ENCODE results near the gene CCND1. TPM values are rescaled to one million over a fixed set of nuclear protein-coding genes. Genes with fewer than 3 reads are reported as not detected.

The CCND1 gene
- polyA plus RNA-seq, 1 experiment = 249 TPM

DNA sequence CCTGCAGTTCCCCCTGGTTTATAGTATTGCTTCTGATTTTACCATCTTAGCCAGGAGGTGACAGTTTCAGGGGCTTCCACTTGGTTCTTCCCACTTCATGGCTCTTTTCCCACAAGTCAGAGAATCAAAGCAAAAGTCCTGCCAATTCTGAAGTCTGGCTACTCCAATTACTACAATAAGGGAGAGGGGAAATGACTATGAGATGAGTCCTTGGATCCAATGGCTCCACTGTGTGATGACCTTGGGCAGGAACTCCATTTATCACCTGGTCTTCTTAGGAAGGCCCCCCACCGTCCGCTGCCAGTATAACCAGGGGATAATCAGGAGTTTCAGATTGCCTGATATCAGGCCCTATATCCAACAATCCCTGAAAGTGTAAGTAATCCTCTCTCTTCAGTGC is 31.6 kb upstream of the CCND1 start:
- CTCF ChIA-PET = no interaction called here
- DNase-seq (ENCODE audit: low read depth, low spot score) = no peak
- POLR2A ChIA-PET = no interaction called here

DNA sequence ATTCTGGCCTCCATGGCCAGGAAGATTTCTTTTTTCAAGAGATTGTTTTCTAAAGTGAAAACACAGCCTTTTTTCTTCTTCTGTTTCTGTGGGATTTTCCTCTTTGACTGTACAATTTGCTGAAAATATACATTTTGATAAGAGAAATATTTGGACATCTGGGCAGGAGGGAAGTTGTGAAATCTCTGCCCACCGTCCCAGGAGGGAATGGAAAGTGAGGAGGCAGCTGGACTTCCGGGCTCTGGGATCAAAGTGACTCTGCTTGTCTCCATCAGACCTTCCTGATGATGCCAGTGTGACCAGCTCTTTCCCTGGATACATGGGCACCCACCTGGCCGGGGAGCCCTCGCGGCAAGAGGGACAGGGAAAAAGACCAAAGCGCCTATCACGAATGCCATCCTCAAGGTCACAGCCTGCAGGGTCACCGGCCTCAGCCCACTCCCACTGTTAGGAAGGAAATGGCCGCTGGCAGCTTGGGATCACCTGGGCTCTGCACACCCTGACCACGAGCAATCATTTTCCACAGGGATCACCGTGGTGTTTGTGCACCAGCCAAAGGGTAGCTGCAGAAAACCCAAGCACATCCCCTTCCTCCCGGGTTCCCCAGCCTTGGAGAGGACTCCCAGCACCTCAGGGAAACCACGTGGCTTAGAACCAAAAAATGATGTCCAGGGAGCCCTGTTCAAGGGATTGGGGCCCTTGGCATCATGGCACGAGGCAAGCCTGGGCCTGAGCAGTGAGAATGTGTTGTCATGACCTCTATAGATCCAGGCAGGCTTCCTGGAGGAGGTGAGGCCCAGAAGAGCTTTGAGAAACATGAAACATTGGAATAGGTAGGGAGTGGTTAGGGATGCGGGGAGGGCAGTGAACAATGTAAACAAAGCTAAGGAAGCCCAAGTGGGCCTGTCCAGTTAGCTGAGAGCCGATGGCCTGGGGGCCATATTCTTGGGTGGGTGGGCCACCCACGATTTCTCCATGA is 29.1 kb upstream of the CCND1 start:
- H3K4me3 ChIP-seq (ENCODE audit: low read depth, low read length) = no peak overlapping the region
- CTCF ChIA-PET = interaction anchor here (0.5 kb wide), 1 partner anchor 22 kb away, joined by 3 read pairs; no protein-coding TSS in a partner anchor
- TF ChIP-seq CTCF (IDR thresholded peaks at IDR 0.05; ENCODE audit: low read depth, low read length) = no peak
- no peaks in the 10 kb centered on the region for H3K27me3 ChIP-seq (ENCODE audit: control insufficient read depth, insufficient read depth, low read length)
- H3K9me3 ChIP-seq (ENCODE audit: control insufficient read depth, insufficient read depth, low read length) = no peaks in the 10 kb centered on the region; the same call in 1 of the 2 replicates
- no peak overlapping the region for H3K27ac ChIP-seq (ENCODE audit: low read depth, low read length)
- DNase-seq (ENCODE audit: low read depth, low spot score) = no peak
- POLR2A ChIA-PET = no interaction called here

More for the DNA sequence above, 31.6 kb upstream of the CCND1 start:
- no peak for TF ChIP-seq CTCF (IDR thresholded peaks at IDR 0.05; ENCODE audit: low read depth, low read length)
- Histone ChIP-seq H3K9me3 (ENCODE audit: control insufficient read depth, insufficient read depth, low read length) (no peaks in the 10 kb centered on the region), H3K4me3 (ENCODE audit: low read depth, low read length) (no peak overlapping the region), H3K27me3 (ENCODE audit: control insufficient read depth, insufficient read depth, low read length) (no peaks in the 10 kb centered on the region), H3K27ac (ENCODE audit: low read depth, low read length) (no peak overlapping the region)

- H3K4me3 ChIP-seq (ENCODE audit: low read depth, low read length) = no peak overlapping the region
- no peak for TF ChIP-seq CTCF (IDR thresholded peaks at IDR 0.05; ENCODE audit: low read depth, low read length)
- no peak for DNase-seq (ENCODE audit: low read depth, low spot score)
- H3K27ac ChIP-seq (ENCODE audit: low read depth, low read length) = no peak overlapping the region
- ChIA-PET CTCF (no interaction called here), POLR2A (no interaction called here)
- H3K9me3 ChIP-seq (ENCODE audit: control insufficient read depth, insufficient read depth, low read length) = peaks cover 6% of the 10 kb centered on the region; the same call in 1 of the 2 replicates
- H3K27me3 ChIP-seq (ENCODE audit: control insufficient read depth, insufficient read depth, low read length) = peaks cover 4% of the 10 kb centered on the region
Observed at GRCh38 chr11:69613594-69613993, 27.4 kb upstream of the CCND1 start.

DNA sequence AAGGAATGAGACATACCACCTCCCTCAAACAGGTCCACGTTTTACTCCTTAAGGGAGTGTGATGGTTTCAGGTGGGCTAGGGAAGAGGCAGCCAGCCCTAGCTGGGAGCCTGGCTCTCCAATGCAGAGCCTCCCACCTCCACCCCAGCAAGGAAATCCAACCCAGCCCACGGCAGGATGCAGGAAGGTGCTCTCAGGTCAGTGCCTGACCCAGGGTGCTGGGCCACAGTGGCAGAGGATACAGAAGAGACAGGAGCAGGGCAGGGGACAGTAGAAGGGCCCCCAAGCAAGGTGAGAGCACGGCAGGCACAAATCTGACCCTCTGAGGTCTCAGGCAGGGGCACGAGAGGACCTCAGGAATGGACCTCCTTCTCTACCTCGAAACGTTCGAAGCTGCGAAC is 26.9 kb upstream of the CCND1 start:
- no peak overlapping the region for H3K27ac ChIP-seq (ENCODE audit: low read depth, low read length)
- POLR2A ChIA-PET = no interaction called here
- H3K4me3 ChIP-seq (ENCODE audit: low read depth, low read length) = no peak overlapping the region
- H3K9me3 ChIP-seq (ENCODE audit: control insufficient read depth, insufficient read depth, low read length) = peaks cover 6% of the 10 kb centered on the region; the same call in 1 of the 2 replicates
- TF ChIP-seq CTCF (IDR thresholded peaks at IDR 0.05; ENCODE audit: low read depth, low read length) = no peak
- H3K27me3 ChIP-seq (ENCODE audit: control insufficient read depth, insufficient read depth, low read length) = peaks cover 5% of the 10 kb centered on the region
- CTCF ChIA-PET = no interaction called here
- DNase-seq (ENCODE audit: low read depth, low spot score) = no peak
